HG03066 (cell line): ENCODE measurements around the gene MYO3A.

Experiments
- ATAC-seq: cut with Tn5 transposase; IDR thresholded peaks from one replicate; pipeline ENCODE4 v1.9.1; 2021; ENCODE audit warnings: low read depth; ENCODE audit not compliant: unreplicated experiment

The MYO3A gene

DNA sequence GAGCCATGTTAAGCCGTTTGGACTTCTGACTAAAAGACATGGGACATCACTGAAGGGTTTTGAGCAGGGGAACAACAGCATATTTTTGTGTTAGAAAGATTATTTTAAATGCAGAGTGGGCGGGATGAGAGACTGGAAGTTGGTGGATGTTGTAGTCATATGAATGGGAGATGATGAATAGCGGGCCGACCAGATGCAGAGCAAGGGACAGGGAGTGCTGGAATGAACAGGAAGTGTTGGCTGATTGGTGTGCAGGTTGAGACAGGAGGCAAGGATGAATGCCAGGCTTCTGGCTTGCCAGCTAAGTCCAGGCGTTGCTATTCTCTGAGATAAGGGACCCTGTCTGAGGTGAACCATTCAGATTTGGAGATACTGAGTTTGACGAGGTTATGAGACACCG is 320.6 kb downstream of the MYO3A start:
- no peak for ATAC-seq

DNA sequence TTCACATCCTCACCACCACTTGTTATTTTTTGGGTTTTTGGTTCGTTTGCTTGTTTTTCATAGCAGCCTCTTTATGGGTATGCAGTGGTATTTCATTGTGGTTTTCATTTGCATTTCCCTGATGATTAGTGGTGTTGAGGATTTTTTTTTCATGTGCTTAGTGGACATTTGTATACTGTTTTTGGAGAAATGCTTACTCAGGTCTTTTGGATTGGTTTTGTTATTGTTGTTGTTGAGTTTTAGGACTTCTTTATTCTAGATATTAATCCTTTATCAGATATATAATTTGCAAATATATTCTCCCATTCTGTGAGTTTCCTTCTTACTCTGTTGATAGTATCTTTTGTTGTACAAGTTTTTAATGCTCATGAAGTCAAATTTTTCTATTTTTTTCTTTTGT is 325.3 kb downstream of the MYO3A start:
- ATAC-seq = no peak
